Muscle of leg (tissue), 11 donors: ENCODE data around the gene IFI27. TPM values are rescaled to one million over a fixed set of nuclear protein-coding genes. Genes with fewer than 3 reads are reported as not detected.

ENCODE experiments used
- DNase-seq: peaks from one replicate; pipeline ENCODE4 v3.0.0; 2013
- H3K27ac ChIP-seq: one replicate; pipeline ENCODE4 v1.5.1; 2013; ENCODE audit warnings: mild to moderate bottlenecking, low read length, control low read depth
- H3K27me3 ChIP-seq: one replicate; pipeline ENCODE4 v1.6.1; 2013; ENCODE audit warnings: low read length; ENCODE audit not compliant: control insufficient read depth, insufficient read depth
- H3K36me3 ChIP-seq: one replicate; pipeline ENCODE4 v1.6.1; 2013; ENCODE audit warnings: low read length; ENCODE audit not compliant: control insufficient read depth, insufficient read depth
- H3K4me1 ChIP-seq: one replicate; pipeline ENCODE4 v1.6.1; 2013; ENCODE audit warnings: low read length; ENCODE audit not compliant: control insufficient read depth, insufficient read depth
- H3K4me3 ChIP-seq: one replicate; pipeline ENCODE4 v1.5.1; 2013; ENCODE audit warnings: low read length, control low read depth
- H3K9me3 ChIP-seq: replicated peaks from 2 replicates; pipeline ENCODE4 v1.6.1; 2013; ENCODE audit warnings: low read depth, low read length; ENCODE audit not compliant: control insufficient read depth
- WGBS: methylation state at CpG from one replicate; pipeline ENCODE4 v1.1.5; 2013; ENCODE audit warnings: missing lambda C conversion rate; ENCODE audit not compliant: insufficient coverage; 5-methylcytosine and 5-hydroxymethylcytosine counted together
- polyA plus RNA-seq, 8 donors: library from polyadenylated mRNA; unstranded; fragments of 120-200 nt; gene quantifications; one replicate each; pipeline versions ENCODE4 v1.2.1 to v1.2.3, GENCODE V29; 2013; ENCODE audit warnings: inconsistent platforms in 1 of 8, low replicate concordance in 1 of 8; ENCODE audit not compliant: insufficient read length in 8 of 8, insufficient read depth in 1 of 8
- total RNA-seq: library from RNA; stranded (reverse); fragments of 120-200 nt; gene quantifications from one replicate; pipeline ENCODE4 v1.2.4, GENCODE V29; 2013

Gene IFI27
- total and polyA plus RNA-seq, 9 donors, result 2.1 to 5.6 (median 2.9) TPM

GRCh38 chr14:94129758-94130414 lies 19.4 kb downstream of the IFI27 start:
- H3K27ac ChIP-seq, result peak overlapping the region; percentile 69
- H3K36me3 ChIP-seq, result no peaks in the 10 kb centered on the region
- 0% methylated on average over 5 of the region's 12 CpGs for WGBS
- no peaks in the 10 kb centered on the region for H3K27me3 ChIP-seq
- H3K4me3 ChIP-seq, result peak overlapping the region; percentile 41
- H3K9me3 ChIP-seq, result no peaks in the 10 kb centered on the region
- peak; percentile 61 for DNase-seq
- peaks cover 2% of the 10 kb centered on the region for H3K4me1 ChIP-seq

DNA sequence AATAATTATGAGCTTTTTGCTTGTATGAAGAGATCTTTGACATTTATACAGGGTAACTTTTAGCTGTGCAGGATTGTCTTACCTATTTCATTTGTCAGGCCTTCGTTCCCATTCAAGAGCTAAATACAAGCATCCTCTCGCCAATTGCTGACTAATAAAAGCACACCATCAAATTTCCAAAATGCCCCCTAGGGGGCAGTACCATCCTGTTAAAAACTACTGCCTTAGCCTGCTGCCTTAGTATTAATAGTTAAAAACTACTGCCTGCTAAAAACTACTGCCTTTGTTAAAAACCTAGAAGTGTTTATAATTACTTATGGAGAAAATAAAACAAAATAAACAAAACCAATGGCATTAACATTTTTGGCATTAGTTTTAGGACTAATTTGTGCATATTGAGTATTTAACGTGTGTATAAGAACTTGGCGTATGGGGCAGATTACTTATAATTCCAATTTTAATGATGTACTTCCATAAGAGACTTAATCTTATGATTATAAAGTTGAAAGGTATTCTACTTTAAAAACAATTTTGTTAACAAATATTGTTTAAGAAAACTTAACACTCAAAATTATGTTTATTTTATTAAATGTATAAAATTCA lies 21.9 kb downstream of the IFI27 start:
- Histone ChIP-seq H3K4me3 (no peak overlapping the region), H3K9me3 (no peaks in the 10 kb centered on the region), H3K4me1 (peaks cover 2% of the 10 kb centered on the region), H3K27me3 (peaks cover 7% of the 10 kb centered on the region), H3K27ac (no peak overlapping the region), H3K36me3 (no peaks in the 10 kb centered on the region)
- peak; percentile 66 for DNase-seq
- no CpG with 5 or more reads among the region's 4 CpGs for WGBS

DNA sequence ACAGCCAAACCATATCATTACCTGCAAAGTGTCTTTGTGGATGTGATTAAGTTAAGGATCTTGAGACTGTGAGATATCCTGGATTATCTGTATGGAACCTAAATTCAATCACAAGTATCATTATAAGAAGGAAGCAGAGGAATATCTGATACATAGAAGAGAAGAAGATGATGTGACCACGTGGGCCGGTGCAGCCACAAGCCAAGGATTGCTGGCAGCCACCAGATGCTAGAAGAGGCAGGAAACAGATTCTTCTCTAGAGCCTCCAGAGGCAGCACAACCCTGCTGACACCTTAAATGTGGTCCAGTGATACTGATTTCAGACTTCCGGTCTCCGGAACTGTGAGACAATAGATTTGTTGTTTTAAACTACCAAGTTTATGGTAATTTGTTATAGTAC lies 24.9 kb downstream of the IFI27 start:
- Histone ChIP-seq H3K27ac (no peak overlapping the region), H3K27me3 (peaks cover 9% of the 10 kb centered on the region), H3K9me3 (no peaks in the 10 kb centered on the region), H3K4me1 (no peaks in the 10 kb centered on the region), H3K4me3 (no peak overlapping the region), H3K36me3 (no peaks in the 10 kb centered on the region)
- DNase-seq, result no peak
- 93% methylated on average over 2 of the region's 4 CpGs for WGBS

DNA sequence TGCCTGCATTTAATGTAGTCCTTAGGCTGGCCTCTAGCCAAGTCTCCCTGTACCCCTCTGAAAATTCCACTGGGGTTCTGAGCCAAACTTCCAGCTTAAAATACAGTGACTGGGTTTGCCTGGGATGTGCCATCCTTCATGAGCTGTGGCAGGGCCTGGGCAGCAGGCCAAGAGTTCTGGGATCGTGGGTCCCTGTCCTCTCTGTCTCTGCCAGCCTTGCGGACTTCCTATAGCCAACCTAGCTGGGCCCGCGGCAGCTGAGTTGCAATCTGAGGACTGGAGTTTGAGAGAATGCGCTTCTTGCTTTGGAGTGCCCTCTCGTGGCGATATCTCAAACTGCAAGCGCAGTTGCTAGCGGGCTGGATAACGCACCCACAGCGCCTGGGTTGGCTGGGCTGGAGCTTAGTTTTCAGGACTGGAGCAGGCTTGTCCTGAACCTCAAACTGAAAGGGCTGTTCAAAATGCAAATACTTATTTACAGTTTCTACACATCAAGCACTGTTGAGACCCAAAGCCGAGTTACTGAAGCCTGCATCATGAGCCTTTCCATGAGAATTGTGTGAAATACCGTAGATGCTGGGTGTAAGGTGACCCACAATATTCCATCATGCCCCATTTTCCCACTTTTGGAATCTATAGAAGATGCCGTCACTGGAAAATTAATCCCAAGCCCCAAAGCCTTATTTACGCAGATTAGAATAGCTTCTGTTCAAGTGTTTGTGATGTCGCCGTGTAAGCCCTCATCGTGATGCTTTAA lies 26.2 kb downstream of the IFI27 start:
- no peak overlapping the region for H3K27ac ChIP-seq
- H3K9me3 ChIP-seq, result no peaks in the 10 kb centered on the region
- peak; percentile 84 for DNase-seq
- no peak overlapping the region for H3K4me3 ChIP-seq
- no peaks in the 10 kb centered on the region for H3K4me1 ChIP-seq
- peaks cover 9% of the 10 kb centered on the region for H3K27me3 ChIP-seq
- no peaks in the 10 kb centered on the region for H3K36me3 ChIP-seq
- WGBS, result 26% methylated on average over 13 of the region's 18 CpGs

- Histone ChIP-seq H3K4me1 (no peaks in the 10 kb centered on the region), H3K27me3 (peaks cover 9% of the 10 kb centered on the region), H3K27ac (no peak overlapping the region), H3K36me3 (no peaks in the 10 kb centered on the region), H3K9me3 (no peaks in the 10 kb centered on the region), H3K4me3 (no peak overlapping the region)
- WGBS, result 74% methylated on average over 7 of the region's 9 CpGs
- DNase-seq, result no peak
Observed at GRCh38 chr14:94138251-94138650, 27.7 kb downstream of the IFI27 start.

GRCh38 chr14:94139006-94139405 lies 28.5 kb downstream of the IFI27 start:
- H3K9me3 ChIP-seq, result no peaks in the 10 kb centered on the region
- H3K27ac ChIP-seq, result no peak overlapping the region
- no peaks in the 10 kb centered on the region for H3K36me3 ChIP-seq
- no peak for DNase-seq
- H3K4me1 ChIP-seq, result no peaks in the 10 kb centered on the region
- 63% methylated on average over 4 of the region's 5 CpGs for WGBS
- H3K27me3 ChIP-seq, result peaks cover 9% of the 10 kb centered on the region
- no peak overlapping the region for H3K4me3 ChIP-seq

DNA sequence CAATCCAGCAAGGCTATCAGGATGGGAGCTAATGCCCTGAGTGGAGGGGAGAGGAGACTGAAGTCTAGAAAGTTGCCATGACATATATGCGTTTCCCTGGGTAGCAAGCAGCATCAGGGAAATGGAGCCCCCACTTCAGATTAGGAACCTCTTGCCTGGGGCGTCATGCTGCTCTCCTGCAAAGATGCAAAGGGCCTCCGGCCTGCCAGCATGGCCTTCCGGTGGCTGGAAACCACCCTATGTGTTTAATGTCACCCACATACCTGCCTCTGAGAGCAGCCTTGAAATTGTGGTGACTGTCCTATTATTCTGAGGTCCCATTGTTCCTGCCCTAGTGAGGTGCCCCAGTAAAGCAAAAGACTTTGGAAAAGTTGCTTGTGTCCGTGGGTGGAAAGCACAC lies 28.9 kb downstream of the IFI27 start:
- Histone ChIP-seq H3K36me3 (no peaks in the 10 kb centered on the region), H3K4me3 (no peak overlapping the region), H3K9me3 (no peaks in the 10 kb centered on the region), H3K4me1 (no peaks in the 10 kb centered on the region), H3K27ac (no peak overlapping the region), H3K27me3 (peaks cover 9% of the 10 kb centered on the region)
- 74% methylated on average over 5 of the region's 5 CpGs for WGBS
- DNase-seq, result no peak

GRCh38 chr14:94142247-94142646 lies 31.7 kb downstream of the IFI27 start:
- WGBS, result no CpG with 5 or more reads among the region's 3 CpGs
- no peaks in the 10 kb centered on the region for H3K36me3 ChIP-seq
- no peaks in the 10 kb centered on the region for H3K9me3 ChIP-seq
- H3K4me1 ChIP-seq, result no peaks in the 10 kb centered on the region
- H3K27me3 ChIP-seq, result peaks cover 3% of the 10 kb centered on the region
- H3K4me3 ChIP-seq, result no peak overlapping the region
- no peak overlapping the region for H3K27ac ChIP-seq
- no peak for DNase-seq

GRCh38 chr14:94142836-94143235 lies 32.3 kb downstream of the IFI27 start:
- H3K9me3 ChIP-seq, result no peaks in the 10 kb centered on the region
- H3K36me3 ChIP-seq, result no peaks in the 10 kb centered on the region
- peaks cover 2% of the 10 kb centered on the region for H3K27me3 ChIP-seq
- H3K27ac ChIP-seq, result no peak overlapping the region
- no CpG with 5 or more reads among the region's 1 CpG for WGBS
- DNase-seq, result no peak
- no peak overlapping the region for H3K4me3 ChIP-seq
- no peaks in the 10 kb centered on the region for H3K4me1 ChIP-seq

GRCh38 chr14:94143239-94143638 lies 32.7 kb downstream of the IFI27 start:
- no CpG with 5 or more reads among the region's 3 CpGs for WGBS
- no peak for DNase-seq
- Histone ChIP-seq H3K4me1 (no peaks in the 10 kb centered on the region), H3K9me3 (no peaks in the 10 kb centered on the region), H3K4me3 (no peak overlapping the region), H3K27ac (no peak overlapping the region), H3K27me3 (peaks cover 2% of the 10 kb centered on the region), H3K36me3 (no peaks in the 10 kb centered on the region)
